ENCODE measurements around the gene CENPO. TPM values are rescaled to one million over a fixed set of nuclear protein-coding genes. Genes with fewer than 3 reads are reported as not detected.

The CENPO gene
- total and polyA plus RNA-seq, 2 of the 4 experiments (the other 2 are of a cell fraction), result 20.1 to 27.2 TPM

GRCh38 chr2:24822049-24822706 lies 29.0 kb downstream of the CENPO start:
- Histone ChIP-seq H2AFZ (replicated peaks; ENCODE audit: low read length, poor library complexity) (no peak overlapping the region), H3K9me1 (ENCODE audit: insufficient read depth, low read length) (peaks cover 7% of the 10 kb centered on the region), H3K27ac (ENCODE audit: insufficient read depth, low read length) (no peak overlapping the region), H3K14ac (replicated peaks; ENCODE audit: low read depth, low read length) (no peak overlapping the region), H2BK15ac (ENCODE audit: low read depth, low read length) (no peak overlapping the region), H2BK120ac (ENCODE audit: low read depth, low read length) (no peak overlapping the region), H3K4me2 (ENCODE audit: low read depth, low read length) (no peak overlapping the region), H3K4ac (ENCODE audit: low read depth, low read length) (no peak overlapping the region), H4K20me1 (ENCODE audit: insufficient read depth, low read length) (no peaks in the 10 kb centered on the region), H2AK9ac (replicated peaks; ENCODE audit: low read depth, low read length, poor library complexity) (peak overlapping the region; percentile 61), H2BK20ac (ENCODE audit: low read depth, low read length) (no peak overlapping the region), H2BK5ac (ENCODE audit: low read depth, low read length, poor library complexity, severe bottlenecking) (no peak overlapping the region), H4K91ac (ENCODE audit: insufficient read depth, low read depth, low read length) (no peak overlapping the region), H4K8ac (ENCODE audit: low read depth in 2 of 2, low read length in 2 of 2) (no peak overlapping the region), H3K9ac (ENCODE audit: low read depth, low read length) (no peak overlapping the region), H3K4me3 (ENCODE audit: insufficient read depth, low read depth, low read length) (no peak overlapping the region), H3K27me3 (ENCODE audit: control insufficient read depth, insufficient read depth, low read length) (no peaks in the 10 kb centered on the region), H4K5ac (ENCODE audit: low read depth, low read length) (no peak overlapping the region), H3K56ac (ENCODE audit: extremely low read depth, insufficient read depth, low read length) (no peak overlapping the region), H2AK5ac (ENCODE audit: low read depth, low read length) (no peak overlapping the region), H3K18ac (ENCODE audit: low read depth, low read length) (no peak overlapping the region), H3K9me3 (ENCODE audit: control insufficient read depth, insufficient read depth, low read length) (no peaks in the 10 kb centered on the region), H3K4me1 (ENCODE audit: control insufficient read depth, insufficient read depth, low read length) (peaks cover 6% of the 10 kb centered on the region), H3K23ac (ENCODE audit: low read depth, low read length) (no peak overlapping the region), H3K79me1 (ENCODE audit: low read depth in 1 of 2, low read length in 2 of 2) (peaks cover 11 to 42% of the 10 kb centered on the region in 2 experiments), H3K36me3 (ENCODE audit: control insufficient read depth, insufficient read depth, low read length) (peaks cover 46% of the 10 kb centered on the region)
- BruUV-seq (replicated peaks), result no TSS peak
- CTCF ChIA-PET, result no interaction called here
- in situ Hi-C loops (cut with MboI; ENCODE audit: low sequenced_read_pairs), result no loop called here
- dilution Hi-C loops (cut with HindIII; ENCODE audit: low sequenced_read_pairs, unreplicated experiment), result no loop called here
- TF ChIP-seq ELK1 (IDR thresholded peaks at IDR 0.05; ENCODE audit: borderline replicate concordance, low read depth, low read length), result no peak
- no peak for TF ChIP-seq MAZ (IDR thresholded peaks at IDR 0.05; ENCODE audit: borderline replicate concordance, low read depth, low read length)
- TF ChIP-seq RAD21 (IDR thresholded peaks at IDR 0.05; ENCODE audit: low read length), result no peak
- TF ChIP-seq RCOR1 (IDR thresholded peaks at IDR 0.05; ENCODE audit: insufficient replicate concordance, low read length), result no peak
- TF ChIP-seq POLR2A (IDR thresholded peaks at IDR 0.05; ENCODE audit: low read depth, low read length), result no peak
- TF ChIP-seq SMC3 (IDR thresholded peaks at IDR 0.05; ENCODE audit: low read depth, low read length), result no peak
- no peak for TF ChIP-seq MXI1 (IDR thresholded peaks at IDR 0.05; ENCODE audit: borderline replicate concordance, low read depth, low read length)
- TF ChIP-seq CEBPB (IDR thresholded peaks at IDR 0.05; ENCODE audit: low read depth, low read length), result no peak
- TF ChIP-seq CTCF (conservative IDR thresholded peaks at IDR 0.05; ENCODE audit: low read depth, low read length), result no peak
- TF ChIP-seq MAFK (IDR thresholded peaks at IDR 0.05; ENCODE audit: low read depth, low read length), result no peak
- TF ChIP-seq FOS (IDR thresholded peaks at IDR 0.05; ENCODE audit: low read depth, low read length), result no peak
- no peak for TF ChIP-seq RFX5 (IDR thresholded peaks at IDR 0.05; ENCODE audit: low read depth, low read length)
- TF ChIP-seq CHD1 (IDR thresholded peaks at IDR 0.05; ENCODE audit: low read depth, low read length), result no peak
- TF ChIP-seq, protein P1, sequence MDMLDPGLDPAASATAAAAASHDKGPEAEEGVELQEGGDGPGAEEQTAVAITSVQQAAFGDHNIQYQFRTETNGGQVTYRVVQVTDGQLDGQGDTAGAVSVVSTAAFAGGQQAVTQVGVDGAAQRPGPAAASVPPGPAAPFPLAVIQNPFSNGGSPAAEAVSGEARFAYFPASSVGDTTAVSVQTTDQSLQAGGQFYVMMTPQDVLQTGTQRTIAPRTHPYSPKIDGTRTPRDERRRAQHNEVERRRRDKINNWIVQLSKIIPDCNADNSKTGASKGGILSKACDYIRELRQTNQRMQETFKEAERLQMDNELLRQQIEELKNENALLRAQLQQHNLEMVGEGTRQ (IDR thresholded peaks at IDR 0.05; ENCODE audit: low read depth, low read length), result no peak
- TF ChIP-seq BHLHE40 (IDR thresholded peaks at IDR 0.05; ENCODE audit: low read depth, low read length), result no peak
- TF ChIP-seq NFE2L2 (IDR thresholded peaks at IDR 0.05; ENCODE audit: low read depth, low read length), result no peak
- intact Hi-C loops (cut with micrococcal nuclease), result no loop called here
- DNase-seq (no peak), ATAC-seq (ENCODE audit: low read depth) (no peak)
- WGBS, 2 experiments (ENCODE audit: extremely low coverage in 2 of 2, insufficient read length in 1 of 2), result 89% methylated on average over 4 of the region's 7 CpGs; no CpG with 5 or more reads in 1 of the 2 experiments
- POLR2A ChIA-PET (ENCODE audit: unreplicated experiment), result no interaction called here
